IMR-90 (cell line): Measurements from ENCODE around the gene TMEM212. TPM values are rescaled to one million over a fixed set of nuclear protein-coding genes. Genes with fewer than 3 reads are reported as not detected.

Source experiments
- ATAC-seq: fragments of 200-7000 bp; cut with Tn5 transposase; 2 replicates; pipeline ENCODE4 v1.9.1; 2020; ENCODE audit warnings: low read depth, mild to moderate bottlenecking, moderate library complexity
- BruUV-seq: library from RNA; stranded (reverse); fragments of 400-500 nt; replicated peaks from 2 replicates; lab custom pipeline; 2021; lab: Mats Ljungman, UMichigan
- CTCF ChIA-PET: fragments of 300-600 bp; formaldehyde crosslinking; extraction: SDS; loops from one replicate; lab custom pipeline; 2021; ENCODE audit warnings: antibody characterized with exemption; lab: Yijun Ruan, JAX
- POLR2A ChIA-PET: fragments of 300-600 bp; sonication (Branson Sonifier 250); formaldehyde crosslinking; loops from one replicate; lab custom pipeline; 2022; ENCODE audit warnings: antibody characterized with exemption; ENCODE audit not compliant: unreplicated experiment; lab: Charles Lee
- DNase-seq: peaks from one replicate; pipeline ENCODE4 v3.0.0; 2013
- H2AFZ ChIP-seq: replicated peaks from 2 replicates; pipeline ENCODE3; 2013; ENCODE audit warnings: low read length, mild to moderate bottlenecking; ENCODE audit not compliant: poor library complexity
- H2AK5ac ChIP-seq: 2 replicates; pipeline ENCODE4 v1.6.1; 2013; ENCODE audit warnings: low read depth, low read length, inconsistent platforms
- H2AK9ac ChIP-seq: replicated peaks from 2 replicates; pipeline ENCODE3; 2013; ENCODE audit warnings: mild to moderate bottlenecking, low read depth, low read length, moderate library complexity; ENCODE audit not compliant: poor library complexity
- H2BK120ac ChIP-seq: 2 replicates; pipeline ENCODE4 v1.6.1; 2013; ENCODE audit warnings: low read depth, low read length, inconsistent platforms
- H2BK15ac ChIP-seq: 3 replicates; pipeline ENCODE4 v1.6.1; 2013; ENCODE audit warnings: low read depth, low read length, inconsistent platforms
- H2BK20ac ChIP-seq: 2 replicates; pipeline ENCODE4 v1.6.1; 2013; ENCODE audit warnings: low read depth, mild to moderate bottlenecking, inconsistent platforms, low read length, moderate library complexity
- H2BK5ac ChIP-seq: 2 replicates; pipeline ENCODE4 v1.6.1; 2013; ENCODE audit warnings: mild to moderate bottlenecking, low read depth, low read length, inconsistent platforms; ENCODE audit not compliant: poor library complexity, severe bottlenecking
- H3K14ac ChIP-seq: replicated peaks from 2 replicates; pipeline ENCODE4 v1.6.1; 2013; ENCODE audit warnings: low read depth, low read length, inconsistent platforms
- H3K18ac ChIP-seq: 2 replicates; pipeline ENCODE4 v1.6.1; 2013; ENCODE audit warnings: low read depth, low read length, control low read depth
- H3K23ac ChIP-seq: 2 replicates; pipeline ENCODE4 v1.6.1; 2013; ENCODE audit warnings: low read depth, low read length, inconsistent platforms
- H3K27ac ChIP-seq: 2 replicates; pipeline ENCODE4 v1.5.1; 2013; ENCODE audit warnings: mild to moderate bottlenecking, control low read depth, low read length; ENCODE audit not compliant: insufficient read depth
- H3K27me3 ChIP-seq: 2 replicates; pipeline ENCODE4 v1.6.1; 2013; ENCODE audit warnings: low read length; ENCODE audit not compliant: control insufficient read depth, insufficient read depth
- H3K36me3 ChIP-seq: 2 replicates; pipeline ENCODE4 v1.6.1; 2013; ENCODE audit warnings: low read length, mixed read lengths; ENCODE audit not compliant: control insufficient read depth, insufficient read depth
- H3K4ac ChIP-seq: 2 replicates; pipeline ENCODE4 v1.6.1; 2013; ENCODE audit warnings: low read depth, low read length, inconsistent platforms
- H3K4me1 ChIP-seq: 2 replicates; pipeline ENCODE4 v1.6.1; 2013; ENCODE audit warnings: low read length, mixed read lengths; ENCODE audit not compliant: control insufficient read depth, insufficient read depth
- H3K4me2 ChIP-seq: 2 replicates; pipeline ENCODE4 v1.6.1; 2013; ENCODE audit warnings: low read depth, mild to moderate bottlenecking, control low read depth, low read length, moderate library complexity
- H3K4me3 ChIP-seq: 2 replicates; pipeline ENCODE4 v1.5.1; 2013; ENCODE audit warnings: low read depth, mild to moderate bottlenecking, control low read depth, low read length, moderate library complexity; ENCODE audit not compliant: insufficient read depth
- H3K56ac ChIP-seq: 2 replicates; pipeline ENCODE4 v1.6.1; 2013; ENCODE audit warnings: low read length, inconsistent platforms; ENCODE audit not compliant: insufficient read depth; ENCODE audit errors: extremely low read depth
- H3K79me1 ChIP-seq, 2 experiments: 2 replicates each; pipeline ENCODE4 v1.6.1; 2013; ENCODE audit warnings: low read length in 2 of 2, inconsistent platforms in 1 of 2, low read depth in 1 of 2
- H3K9ac ChIP-seq: 2 replicates; pipeline ENCODE4 v1.6.1; 2013; ENCODE audit warnings: low read depth, low read length, control low read depth
- H3K9me1 ChIP-seq: 2 replicates; pipeline ENCODE4 v1.6.1; 2013; ENCODE audit warnings: low read length, inconsistent platforms; ENCODE audit not compliant: insufficient read depth
- H3K9me3 ChIP-seq: 2 replicates; pipeline ENCODE4 v1.6.1; 2013; ENCODE audit warnings: low read length; ENCODE audit not compliant: control insufficient read depth, insufficient read depth
- H4K20me1 ChIP-seq: 2 replicates; pipeline ENCODE4 v1.6.1; 2013; ENCODE audit warnings: low read length, inconsistent platforms; ENCODE audit not compliant: insufficient read depth
- H4K5ac ChIP-seq: 2 replicates; pipeline ENCODE4 v1.6.1; 2013; ENCODE audit warnings: mild to moderate bottlenecking, low read depth, low read length, control low read depth
- H4K8ac ChIP-seq, 2 experiments: 2 replicates each; pipeline ENCODE4 v1.6.1; 2013; ENCODE audit warnings: low read depth in 2 of 2, low read length in 2 of 2, control low read depth in 1 of 2, inconsistent platforms in 1 of 2
- H4K91ac ChIP-seq: 2 replicates; pipeline ENCODE4 v1.6.1; 2013; ENCODE audit warnings: low read depth, low read length, inconsistent platforms; ENCODE audit not compliant: insufficient read depth
- BHLHE40 ChIP-seq: fragments of 150-350 bp; IDR thresholded peaks from 2 replicates; pipeline ENCODE4 v1.6.1; 2016; ENCODE audit warnings: mild to moderate bottlenecking, low read depth, low read length
- ELK1 ChIP-seq: fragments of 150-350 bp; IDR thresholded peaks from 2 replicates; pipeline ENCODE4 v1.6.1; 2016; ENCODE audit warnings: low read depth, mild to moderate bottlenecking, low read length, moderate library complexity, borderline replicate concordance
- MAZ ChIP-seq: IDR thresholded peaks from 2 replicates; pipeline ENCODE4 v1.6.1; 2012; ENCODE audit warnings: low read depth, mild to moderate bottlenecking, low read length, improper control_type of control experiment, moderate library complexity, borderline replicate concordance
- RAD21 ChIP-seq: IDR thresholded peaks from 2 replicates; pipeline ENCODE4 v1.6.1; 2012; ENCODE audit warnings: low read length, improper control_type of control experiment
- SMC3 ChIP-seq: fragments of 150-350 bp; IDR thresholded peaks from 2 replicates; pipeline ENCODE4 v1.6.1; 2016; ENCODE audit warnings: low read depth, mild to moderate bottlenecking, antibody characterized with exemption, low read length, moderate library complexity
- WGBS, 2 experiments: methylation state at CpG; one replicate each; pipeline versions ENCODE4 v1.1.5 to v1.1.7; 2013; ENCODE audit warnings: missing lambda C conversion rate in 2 of 2; ENCODE audit not compliant: insufficient read length in 1 of 2; ENCODE audit errors: extremely low coverage in 2 of 2; 5-methylcytosine and 5-hydroxymethylcytosine counted together
- dilution Hi-C: fragments of 300-500 bp; cut with HindIII; formaldehyde crosslinking; loops from one replicate; pipeline ENCODE4 v1.14.3; 2018; ENCODE audit warnings: low sequenced_read_pairs; ENCODE audit not compliant: unreplicated experiment
- in situ Hi-C: fragments of 300-500 bp; cut with MboI; formaldehyde crosslinking; loops from 3 replicates; pipeline ENCODE4 v1.14.3; 2019; ENCODE audit warnings: low sequenced_read_pairs, inconsistent platforms, mixed read lengths
- intact Hi-C: fragments of 100-400 bp; cut with micrococcal nuclease; formaldehyde crosslinking; loops from 2 replicates; pipeline ENCODE4 v1.10.0; 2022
- polyA plus RNA-seq, 3 experiments: library from polyadenylated mRNA; depleted of rRNA; stranded (reverse); fragments of >200 nt; gene quantifications; 2 replicates each; pipeline ENCODE4 v1.2.3, GENCODE V29; 2012; ENCODE audit warnings: low replicate concordance in 1 of 3
- total RNA-seq: library from RNA; depleted of rRNA; stranded (reverse); fragments of >200 nt; gene quantifications from 2 replicates; pipeline ENCODE4 v1.2.3, GENCODE V29; 2012
- TF ChIP-seq, protein P1 (sequence below): conservative IDR thresholded peaks from 2 replicates; pipeline ENCODE4 v1.5.1; 2012; ENCODE audit warnings: mild to moderate bottlenecking, low read depth, low read length, improper control_type of control experiment

Gene TMEM212
- total and polyA plus RNA-seq, 2 of the 4 experiments (the other 2 are of a cell fraction) = not detected

- no peak overlapping the region for H3K9ac ChIP-seq
- peak overlapping the region; percentile 21; the same call in 1 of the 2 replicates for H3K27ac ChIP-seq
- no peaks in the 10 kb centered on the region for H3K36me3 ChIP-seq
- H3K18ac ChIP-seq = peak overlapping the region; percentile 91; the same call in 1 of the 2 replicates
- peak overlapping the region; percentile 82; the same call in 1 of the 2 replicates for H3K23ac ChIP-seq
- ChIA-PET POLR2A (interaction anchor here (0.5 kb wide), 1 partner anchor 69 kb away, joined by 3 read pairs; no protein-coding TSS in a partner anchor), CTCF (no interaction called here)
- H2AK5ac ChIP-seq = peak overlapping the region; percentile 62
- H2BK15ac ChIP-seq = peak overlapping the region; percentile 85
- peaks cover 16% of the 10 kb centered on the region for H3K4me1 ChIP-seq
- dilution Hi-C loops = no loop called here
- H2BK120ac ChIP-seq = peak overlapping the region; percentile 94
- no peaks in the 10 kb centered on the region for H3K9me3 ChIP-seq
- TF ChIP-seq MAZ (no peak), ELK1 (no peak), BHLHE40 (no peak), SMC3 (no peak), RAD21 (no peak)
- TF ChIP-seq, protein P1, sequence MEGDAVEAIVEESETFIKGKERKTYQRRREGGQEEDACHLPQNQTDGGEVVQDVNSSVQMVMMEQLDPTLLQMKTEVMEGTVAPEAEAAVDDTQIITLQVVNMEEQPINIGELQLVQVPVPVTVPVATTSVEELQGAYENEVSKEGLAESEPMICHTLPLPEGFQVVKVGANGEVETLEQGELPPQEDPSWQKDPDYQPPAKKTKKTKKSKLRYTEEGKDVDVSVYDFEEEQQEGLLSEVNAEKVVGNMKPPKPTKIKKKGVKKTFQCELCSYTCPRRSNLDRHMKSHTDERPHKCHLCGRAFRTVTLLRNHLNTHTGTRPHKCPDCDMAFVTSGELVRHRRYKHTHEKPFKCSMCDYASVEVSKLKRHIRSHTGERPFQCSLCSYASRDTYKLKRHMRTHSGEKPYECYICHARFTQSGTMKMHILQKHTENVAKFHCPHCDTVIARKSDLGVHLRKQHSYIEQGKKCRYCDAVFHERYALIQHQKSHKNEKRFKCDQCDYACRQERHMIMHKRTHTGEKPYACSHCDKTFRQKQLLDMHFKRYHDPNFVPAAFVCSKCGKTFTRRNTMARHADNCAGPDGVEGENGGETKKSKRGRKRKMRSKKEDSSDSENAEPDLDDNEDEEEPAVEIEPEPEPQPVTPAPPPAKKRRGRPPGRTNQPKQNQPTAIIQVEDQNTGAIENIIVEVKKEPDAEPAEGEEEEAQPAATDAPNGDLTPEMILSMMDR = no peak
- H2AFZ ChIP-seq = no peak overlapping the region
- H3K14ac ChIP-seq = peak overlapping the region; percentile 81
- intact Hi-C loops = no loop called here
- H2BK5ac ChIP-seq = peak overlapping the region; percentile 90
- H4K8ac ChIP-seq = peak overlapping the region; percentile 40 to 66; a peak in 3 of 4 replicates
- H3K27me3 ChIP-seq = no peaks in the 10 kb centered on the region
- peak overlapping the region; percentile 66; the same call in 1 of the 2 replicates for H4K5ac ChIP-seq
- in situ Hi-C loops = no loop called here
- H2AK9ac ChIP-seq = no peak overlapping the region
- BruUV-seq = no TSS peak
- H3K4me2 ChIP-seq = no peak overlapping the region
- ATAC-seq (no peak), DNase-seq (no peak)
- no peaks in the 10 kb centered on the region for H3K79me1 ChIP-seq
- peak overlapping the region; percentile 96 for H3K4ac ChIP-seq
- H4K91ac ChIP-seq = peak overlapping the region; percentile 88
- WGBS, 2 experiments = 79% methylated on average over 2 of the region's 3 CpGs; no CpG with 5 or more reads in 1 of the 2 experiments
- peak overlapping the region; percentile 92 for H2BK20ac ChIP-seq
- peaks cover 3% of the 10 kb centered on the region for H3K9me1 ChIP-seq
- H3K4me3 ChIP-seq = no peak overlapping the region
- 0 out of 2 replicates have a peak overlapping the region, but pooled peaks have one; percentile 38 for H3K56ac ChIP-seq
- no peaks in the 10 kb centered on the region for H4K20me1 ChIP-seq
Measured at GRCh38 chr3:171845481-171846284, 2.5 kb downstream of the TMEM212 start.
